Stimulated activated CD8-positive, alpha-beta memory T cell treated with anti-CD3 and anti-CD28 coated beads, Interleukin-2, amount 100 ng/mL, for 1 hour (primary cell): ENCODE results near the gene STN1.

Experiments used
- DNase-seq, 2 donors: peaks; one replicate each; pipeline ENCODE4 v3.0.0-alpha.2; 2020; ENCODE audit warnings: low read depth in 2 of 2

The STN1 gene

GRCh38 chr10:103894441-103894864 lies 23.5 kb downstream of the STN1 start:
- DNase-seq: no peak

- DNase-seq: no peak
Measured at GRCh38 chr10:103893817-103894216, 24.2 kb downstream of the STN1 start.

GRCh38 chr10:103892181-103892580 lies 25.8 kb downstream of the STN1 start:
- DNase-seq: no peak

GRCh38 chr10:103890688-103891087 lies 27.3 kb downstream of the STN1 start:
- DNase-seq: no peak

GRCh38 chr10:103890194-103890658 lies 27.8 kb downstream of the STN1 start:
- no peak for DNase-seq

- DNase-seq: no peak
Measured at GRCh38 chr10:103889121-103889720, 28.8 kb downstream of the STN1 start.

- DNase-seq: no peak
Measured at GRCh38 chr10:103888113-103888841, 29.7 kb downstream of the STN1 start.

GRCh38 chr10:103885617-103886016 lies 32.4 kb downstream of the STN1 start:
- DNase-seq: no peak

- no peak for DNase-seq
Measured at GRCh38 chr10:103884681-103885139, 33.3 kb downstream of the STN1 start.

- DNase-seq: no peak
Measured at GRCh38 chr10:103882285-103883007, 35.5 kb downstream of the STN1 start.

- DNase-seq: no peak
Measured at GRCh38 chr10:103881416-103882284, 36.3 kb downstream of the STN1 start.

- DNase-seq: no peak
Measured at GRCh38 chr10:103879831-103880230, 38.2 kb downstream of the STN1 start.

- DNase-seq: no peak
Measured at GRCh38 chr10:103879409-103879808, 38.6 kb downstream of the STN1 start.

GRCh38 chr10:103877861-103878260 lies 40.1 kb downstream of the STN1 start:
- no peak for DNase-seq

- no peak for DNase-seq
Measured at GRCh38 chr10:103876155-103876554, 41.8 kb downstream of the STN1 start.

- DNase-seq: no peak
Measured at GRCh38 chr10:103874730-103875129, 43.3 kb downstream of the STN1 start.

GRCh38 chr10:103872137-103872931 lies 45.6 kb downstream of the STN1 start:
- no peak for DNase-seq

GRCh38 chr10:103871006-103871405 lies 47.0 kb downstream of the STN1 start:
- DNase-seq: no peak

GRCh38 chr10:103870516-103870915 lies 47.5 kb downstream of the STN1 start:
- DNase-seq: no peak

- DNase-seq: no peak
Measured at GRCh38 chr10:103869336-103869735, 48.6 kb downstream of the STN1 start.

GRCh38 chr10:103868200-103868599 lies 49.8 kb downstream of the STN1 start:
- DNase-seq: no peak
